Calu3 (cell line): ENCODE data around the gene NEK7. TPM values are rescaled to one million over a fixed set of nuclear protein-coding genes. Genes with fewer than 3 reads are reported as not detected.

ENCODE experiments used
- BruUV-seq: library from RNA; stranded (reverse); fragments of 400-500 nt; replicated peaks from 2 replicates; lab custom pipeline; 2021; lab: Mats Ljungman, UMichigan
- CTCF ChIA-PET: fragments of 300-600 bp; sonication (Branson Sonifier 250); formaldehyde crosslinking; loops from one replicate; lab custom pipeline; 2022; ENCODE audit warnings: antibody characterized with exemption; lab: Charles Lee
- DNase-seq: peaks from one replicate; pipeline ENCODE4 v3.0.0; 2022
- H3K27ac Mint-ChIP-seq: one replicate; pipeline ENCODE4 v1.8.0; 2022; ENCODE audit warnings: mixed read lengths; ENCODE audit not compliant: unreplicated experiment
- H3K27me3 Mint-ChIP-seq: one replicate; pipeline ENCODE4 v1.8.0; 2022; ENCODE audit warnings: mixed read lengths; ENCODE audit not compliant: unreplicated experiment
- H3K36me3 Mint-ChIP-seq: one replicate; pipeline ENCODE4 v1.8.0; 2022; ENCODE audit warnings: mild to moderate bottlenecking, moderate library complexity, mixed read lengths; ENCODE audit not compliant: insufficient read depth, unreplicated experiment
- H3K4me1 Mint-ChIP-seq: one replicate; pipeline ENCODE4 v1.8.0; 2022; ENCODE audit warnings: mild to moderate bottlenecking, low read depth, mixed read lengths; ENCODE audit not compliant: unreplicated experiment
- H3K4me3 Mint-ChIP-seq: one replicate; pipeline ENCODE4 v1.8.0; 2022; ENCODE audit warnings: mild to moderate bottlenecking, low read depth, moderate library complexity, mixed read lengths; ENCODE audit not compliant: unreplicated experiment
- H3K9me3 Mint-ChIP-seq: one replicate; pipeline ENCODE4 v1.8.0; 2022; ENCODE audit warnings: low read depth, mixed read lengths; ENCODE audit not compliant: unreplicated experiment
- intact Hi-C: fragments of 100-400 bp; cut with micrococcal nuclease; formaldehyde crosslinking; loops from one replicate; pipeline ENCODE4 v1.10.0; 2022; ENCODE audit not compliant: unreplicated experiment
- total RNA-seq: library from RNA; stranded (reverse); gene quantifications from 2 replicates; pipeline ENCODE4 v1.2.3, GENCODE V29; 2022
- TF ChIP-seq, protein P1 (sequence below): fragments of 200-600 bp; IDR thresholded peaks from one replicate; pipeline ENCODE4 v1.8.0; 2022; ENCODE audit warnings: antibody characterized with exemption; ENCODE audit not compliant: unreplicated experiment

The NEK7 gene
- total RNA-seq, 1 experiment from 2014 or later: 145 TPM

DNA sequence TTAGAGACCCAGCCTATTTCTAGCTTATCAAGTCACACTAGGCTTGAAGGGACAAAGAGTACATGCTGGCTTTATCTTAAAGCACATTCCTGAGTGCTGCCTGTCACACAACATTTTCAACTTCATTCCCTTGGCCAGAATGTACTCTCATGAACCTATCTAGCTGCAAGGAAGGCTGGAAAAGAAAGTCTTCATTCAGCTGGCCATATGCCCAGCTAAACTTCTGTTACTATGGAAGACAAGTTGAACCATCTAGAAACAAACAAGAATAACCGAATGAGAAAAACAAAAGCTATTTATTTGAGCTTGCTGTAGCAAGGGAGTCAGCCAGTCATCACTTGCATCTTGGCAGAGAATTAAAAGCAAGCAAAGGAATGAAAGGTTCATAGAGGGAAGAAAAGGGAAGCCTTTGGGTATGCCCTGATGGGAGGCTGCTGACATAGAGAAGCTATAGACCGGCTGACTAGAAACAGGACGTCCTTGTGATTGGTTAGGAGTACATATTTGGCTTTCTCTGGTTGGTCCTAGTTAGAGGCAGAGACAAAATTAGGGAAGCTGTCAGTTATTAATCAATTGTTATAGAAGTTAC is 108.4 kb downstream of the NEK7 start:
- Mint-ChIP-seq H3K9me3 (no peaks in the 10 kb centered on the region), H3K4me1 (peaks cover 27% of the 10 kb centered on the region), H3K36me3 (peaks cover 7% of the 10 kb centered on the region), H3K4me3 (no peak overlapping the region), H3K27ac (peak overlapping the region; percentile 27), H3K27me3 (no peaks in the 10 kb centered on the region)
- no peak for DNase-seq
- CTCF ChIA-PET: interaction anchor here (0.6 to 1.5 kb wide), 4 partner anchors 9 to 396 kb away, joined by 3 to 6 read pairs (median 3); no protein-coding TSS in a partner anchor
- BruUV-seq: no TSS peak
- intact Hi-C loops: loop anchor here (5.0 kb wide), 1 partner anchor 108 kb away; the partner anchor contains the start of gene NEK7
- TF ChIP-seq, protein P1, sequence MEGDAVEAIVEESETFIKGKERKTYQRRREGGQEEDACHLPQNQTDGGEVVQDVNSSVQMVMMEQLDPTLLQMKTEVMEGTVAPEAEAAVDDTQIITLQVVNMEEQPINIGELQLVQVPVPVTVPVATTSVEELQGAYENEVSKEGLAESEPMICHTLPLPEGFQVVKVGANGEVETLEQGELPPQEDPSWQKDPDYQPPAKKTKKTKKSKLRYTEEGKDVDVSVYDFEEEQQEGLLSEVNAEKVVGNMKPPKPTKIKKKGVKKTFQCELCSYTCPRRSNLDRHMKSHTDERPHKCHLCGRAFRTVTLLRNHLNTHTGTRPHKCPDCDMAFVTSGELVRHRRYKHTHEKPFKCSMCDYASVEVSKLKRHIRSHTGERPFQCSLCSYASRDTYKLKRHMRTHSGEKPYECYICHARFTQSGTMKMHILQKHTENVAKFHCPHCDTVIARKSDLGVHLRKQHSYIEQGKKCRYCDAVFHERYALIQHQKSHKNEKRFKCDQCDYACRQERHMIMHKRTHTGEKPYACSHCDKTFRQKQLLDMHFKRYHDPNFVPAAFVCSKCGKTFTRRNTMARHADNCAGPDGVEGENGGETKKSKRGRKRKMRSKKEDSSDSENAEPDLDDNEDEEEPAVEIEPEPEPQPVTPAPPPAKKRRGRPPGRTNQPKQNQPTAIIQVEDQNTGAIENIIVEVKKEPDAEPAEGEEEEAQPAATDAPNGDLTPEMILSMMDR: no peak

DNA sequence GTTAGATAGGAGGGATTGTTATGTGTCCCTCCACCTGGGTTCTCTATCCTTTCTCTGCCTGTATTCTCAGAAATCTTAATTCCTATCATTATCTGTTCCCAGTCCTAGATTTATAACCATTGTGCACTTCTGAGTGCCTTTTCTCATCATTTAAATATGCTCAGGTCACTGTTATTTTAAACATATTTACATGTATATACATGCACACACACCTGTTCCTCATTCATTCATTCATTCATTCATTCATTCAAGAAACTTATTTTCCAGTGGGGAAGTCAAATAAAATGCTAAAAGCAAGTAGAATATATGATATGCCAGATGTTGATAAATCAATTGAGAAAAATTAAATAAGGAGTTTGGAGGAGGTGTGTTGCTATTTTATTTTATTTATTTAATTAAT is 110.3 kb downstream of the NEK7 start:
- Mint-ChIP-seq H3K9me3 (no peaks in the 10 kb centered on the region), H3K27me3 (no peaks in the 10 kb centered on the region), H3K4me3 (no peak overlapping the region), H3K4me1 (peaks cover 23% of the 10 kb centered on the region), H3K27ac (no peak overlapping the region), H3K36me3 (peaks cover 9% of the 10 kb centered on the region)
- intact Hi-C loops: loop anchor here (5.0 kb wide), 1 partner anchor 110 kb away; the partner anchor contains the start of gene NEK7
- DNase-seq: no peak
- no TSS peak for BruUV-seq
- CTCF ChIA-PET: no interaction called here
- TF ChIP-seq, protein P1: no peak

DNA sequence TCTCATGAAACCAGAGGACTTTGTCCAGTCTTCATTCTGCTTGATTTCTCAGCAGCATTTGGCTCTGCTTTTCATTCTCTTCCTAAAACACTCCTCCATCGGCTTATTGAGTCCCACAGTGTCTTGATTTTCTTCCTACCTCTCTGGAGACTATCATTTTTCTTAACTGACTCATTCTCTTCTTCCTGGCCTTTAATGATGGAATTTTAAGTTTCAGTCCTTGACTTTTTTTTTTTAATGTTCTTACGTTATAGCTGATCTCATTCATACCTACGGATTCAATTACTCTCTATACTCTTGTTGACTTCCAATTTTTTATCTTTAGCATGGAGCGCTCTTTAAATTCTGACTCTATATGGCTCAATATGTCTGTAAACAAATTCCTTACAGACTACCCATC is 111.1 kb downstream of the NEK7 start:
- Mint-ChIP-seq H3K27ac (no peak overlapping the region), H3K36me3 (peaks cover 12% of the 10 kb centered on the region), H3K9me3 (no peaks in the 10 kb centered on the region), H3K27me3 (no peaks in the 10 kb centered on the region), H3K4me3 (no peak overlapping the region), H3K4me1 (peaks cover 29% of the 10 kb centered on the region)
- intact Hi-C loops: loop anchor here (5.0 kb wide), 1 partner anchor 111 kb away; the partner anchor contains the start of gene NEK7
- TF ChIP-seq, protein P1: no peak
- DNase-seq: no peak
- CTCF ChIA-PET: interaction anchor here (0.6 to 0.7 kb wide), 4 partner anchors 27 to 392 kb away, joined by 3 to 9 read pairs (median 4); no protein-coding TSS in a partner anchor
- BruUV-seq: no TSS peak

- TF ChIP-seq, protein P1: no peak
- intact Hi-C loops: loop anchor here (5.0 kb wide), 1 partner anchor 112 kb away; the partner anchor contains the start of gene NEK7
- H3K36me3 Mint-ChIP-seq: peaks cover 12% of the 10 kb centered on the region
- no peaks in the 10 kb centered on the region for H3K9me3 Mint-ChIP-seq
- H3K4me1 Mint-ChIP-seq: peaks cover 33% of the 10 kb centered on the region
- H3K27ac Mint-ChIP-seq: no peak overlapping the region
- BruUV-seq: no TSS peak
- CTCF ChIA-PET: interaction anchor here (0.7 to 1.0 kb wide), 2 partner anchors 14 to 197 kb away, joined by 3 read pairs; no protein-coding TSS in a partner anchor
- H3K27me3 Mint-ChIP-seq: no peaks in the 10 kb centered on the region
- DNase-seq: no peak
- H3K4me3 Mint-ChIP-seq: no peak overlapping the region
Observed at GRCh38 chr1:198268784-198269645, 112.2 kb downstream of the NEK7 start.
